ENCODE measurements around the gene CAMTA1.

Gene CAMTA1

DNA sequence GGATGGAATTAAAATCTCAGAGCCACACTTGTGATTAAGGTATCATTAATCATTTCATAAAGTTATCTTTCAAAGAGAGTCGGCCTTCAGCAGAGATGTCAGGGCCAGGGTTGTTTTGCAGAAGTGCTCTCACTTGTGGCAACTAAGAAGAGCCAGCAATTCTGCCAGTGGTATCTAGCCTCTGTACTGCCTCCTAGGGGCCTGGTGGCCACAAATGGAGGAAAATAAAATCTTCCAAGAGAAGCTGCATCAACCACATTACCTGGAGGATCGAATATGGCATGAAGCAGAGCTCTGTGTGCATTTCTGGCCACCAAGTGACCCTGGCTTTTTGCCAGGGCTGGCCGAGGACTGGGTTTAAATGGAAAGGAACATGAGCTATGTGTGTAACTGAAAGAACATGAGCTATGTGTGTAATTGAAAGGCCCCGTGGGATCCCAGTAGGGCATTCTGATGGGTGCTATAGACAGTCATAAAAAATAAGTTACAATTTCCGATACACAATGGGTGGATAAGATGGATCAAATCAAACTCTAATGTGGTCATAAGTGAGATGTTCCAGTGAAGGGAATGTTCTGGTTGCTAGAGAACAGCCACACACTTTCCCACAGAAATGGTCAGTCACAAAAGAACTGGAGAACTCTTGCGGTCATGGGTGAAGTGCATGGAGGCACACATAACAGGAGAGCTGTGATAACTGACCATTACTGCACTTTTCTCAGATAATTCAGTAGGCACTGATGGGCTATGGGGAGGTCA, 335.8 kb downstream of the CAMTA1 start:
- Histone ChIP-seq H3K9me3 (replicated peaks; ENCODE audit: insufficient read depth, low read length) (no peaks in the 10 kb centered on the region), H3K4me3 (ENCODE audit: low read length) (no peak overlapping the region), H2AFZ (ENCODE audit: low read length) (no peak overlapping the region), H3K27me3 (replicated peaks; ENCODE audit: insufficient read depth, low read length) (peaks cover 97% of the 10 kb centered on the region), H3K27ac (ENCODE audit: low read length) (no peak overlapping the region), H3F3A (ENCODE audit: insufficient read depth, low read length) (no peaks in the 10 kb centered on the region), H3K36me3 (replicated peaks; ENCODE audit: insufficient read depth, low read length) (no peaks in the 10 kb centered on the region), H3K79me2 (ENCODE audit: low read length) (no peaks in the 10 kb centered on the region), H3K9ac (ENCODE audit: low read length) (no peak overlapping the region), H3K4me1 (ENCODE audit: low read length) (no peaks in the 10 kb centered on the region), H4K20me1 (ENCODE audit: insufficient read depth, low read length) (no peaks in the 10 kb centered on the region), H3K4me2 (ENCODE audit: low read depth, low read length) (no peak overlapping the region), H3K9me2 (replicated peaks; ENCODE audit: insufficient read depth, low read length) (no peaks in the 10 kb centered on the region)
- no peak for DNase-seq
- TF ChIP-seq EZH2phosphoT487 (IDR thresholded peaks at IDR 0.05; ENCODE audit: low read length) = no peak
- TF ChIP-seq, protein P1, sequence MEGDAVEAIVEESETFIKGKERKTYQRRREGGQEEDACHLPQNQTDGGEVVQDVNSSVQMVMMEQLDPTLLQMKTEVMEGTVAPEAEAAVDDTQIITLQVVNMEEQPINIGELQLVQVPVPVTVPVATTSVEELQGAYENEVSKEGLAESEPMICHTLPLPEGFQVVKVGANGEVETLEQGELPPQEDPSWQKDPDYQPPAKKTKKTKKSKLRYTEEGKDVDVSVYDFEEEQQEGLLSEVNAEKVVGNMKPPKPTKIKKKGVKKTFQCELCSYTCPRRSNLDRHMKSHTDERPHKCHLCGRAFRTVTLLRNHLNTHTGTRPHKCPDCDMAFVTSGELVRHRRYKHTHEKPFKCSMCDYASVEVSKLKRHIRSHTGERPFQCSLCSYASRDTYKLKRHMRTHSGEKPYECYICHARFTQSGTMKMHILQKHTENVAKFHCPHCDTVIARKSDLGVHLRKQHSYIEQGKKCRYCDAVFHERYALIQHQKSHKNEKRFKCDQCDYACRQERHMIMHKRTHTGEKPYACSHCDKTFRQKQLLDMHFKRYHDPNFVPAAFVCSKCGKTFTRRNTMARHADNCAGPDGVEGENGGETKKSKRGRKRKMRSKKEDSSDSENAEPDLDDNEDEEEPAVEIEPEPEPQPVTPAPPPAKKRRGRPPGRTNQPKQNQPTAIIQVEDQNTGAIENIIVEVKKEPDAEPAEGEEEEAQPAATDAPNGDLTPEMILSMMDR (IDR thresholded peaks at IDR 0.05; ENCODE audit: low read length) = 0 out of 2 replicates have a peak, but pooled peaks have one; percentile 15
- TF ChIP-seq EZH2 (optimal IDR thresholded peaks at IDR 0.05; ENCODE audit: low read depth, low read length) = no peak

GRCh38 chr1:7121622-7121988, 336.4 kb downstream of the CAMTA1 start:
- Histone ChIP-seq H3K79me2 (ENCODE audit: low read length) (no peaks in the 10 kb centered on the region), H3K4me2 (ENCODE audit: low read depth, low read length) (no peak overlapping the region), H3K36me3 (replicated peaks; ENCODE audit: insufficient read depth, low read length) (no peaks in the 10 kb centered on the region), H4K20me1 (ENCODE audit: insufficient read depth, low read length) (no peaks in the 10 kb centered on the region), H3K27me3 (replicated peaks; ENCODE audit: insufficient read depth, low read length) (peaks cover 97% of the 10 kb centered on the region), H3K4me1 (ENCODE audit: low read length) (no peaks in the 10 kb centered on the region), H3K9me2 (replicated peaks; ENCODE audit: insufficient read depth, low read length) (no peaks in the 10 kb centered on the region), H3K9ac (ENCODE audit: low read length) (no peak overlapping the region), H3K9me3 (replicated peaks; ENCODE audit: insufficient read depth, low read length) (no peaks in the 10 kb centered on the region), H3F3A (ENCODE audit: insufficient read depth, low read length) (no peaks in the 10 kb centered on the region), H2AFZ (ENCODE audit: low read length) (no peak overlapping the region), H3K4me3 (ENCODE audit: low read length) (no peak overlapping the region), H3K27ac (ENCODE audit: low read length) (no peak overlapping the region)
- no peak for TF ChIP-seq EZH2phosphoT487 (IDR thresholded peaks at IDR 0.05; ENCODE audit: low read length)
- no peak for DNase-seq

GRCh38 chr1:7127322-7128075, 342.2 kb downstream of the CAMTA1 start:
- no peaks in the 10 kb centered on the region for H4K20me1 ChIP-seq (ENCODE audit: insufficient read depth, low read length)
- no peak overlapping the region for H3K27ac ChIP-seq (ENCODE audit: low read length)
- H3F3A ChIP-seq (ENCODE audit: insufficient read depth, low read length) = no peaks in the 10 kb centered on the region
- DNase-seq = no peak
- no peaks in the 10 kb centered on the region for H3K4me1 ChIP-seq (ENCODE audit: low read length)
- H3K4me3 ChIP-seq (ENCODE audit: low read length) = no peak overlapping the region
- no peaks in the 10 kb centered on the region for H3K9me3 ChIP-seq (replicated peaks; ENCODE audit: insufficient read depth, low read length)
- TF ChIP-seq, protein P1 (IDR thresholded peaks at IDR 0.05; ENCODE audit: low read length) = no peak
- TF ChIP-seq EZH2 (optimal IDR thresholded peaks at IDR 0.05; ENCODE audit: low read depth, low read length) (no peak), EZH2phosphoT487 (IDR thresholded peaks at IDR 0.05; ENCODE audit: low read length) (no peak)
- no peak overlapping the region for H3K4me2 ChIP-seq (ENCODE audit: low read depth, low read length)
- no peaks in the 10 kb centered on the region for H3K36me3 ChIP-seq (replicated peaks; ENCODE audit: insufficient read depth, low read length)
- H2AFZ ChIP-seq (ENCODE audit: low read length) = no peak overlapping the region
- no peaks in the 10 kb centered on the region for H3K79me2 ChIP-seq (ENCODE audit: low read length)
- no peak overlapping the region for H3K9ac ChIP-seq (ENCODE audit: low read length)
- H3K27me3 ChIP-seq (replicated peaks; ENCODE audit: insufficient read depth, low read length) = peaks cover 93% of the 10 kb centered on the region
- H3K9me2 ChIP-seq (replicated peaks; ENCODE audit: insufficient read depth, low read length) = no peaks in the 10 kb centered on the region
